Glomerular visceral epithelial cell (primary cell): Measurements from ENCODE around the gene DIAPH2.
A peak's percentile ranks its signal among the peaks of the same experiment; 100 is the strongest.

Experiments
- DNase-seq: peaks from one replicate; pipeline ENCODE4 v3.0.0-alpha.2; 2016; ENCODE audit errors: extremely low spot score

The DIAPH2 gene

GRCh38 chrX:96957718-96958117 is 273.1 kb downstream of the DIAPH2 start:
- DNase-seq = no peak

- DNase-seq = no peak
Observed at GRCh38 chrX:96971812-96972211, 287.2 kb downstream of the DIAPH2 start.

- no peak for DNase-seq
Observed at GRCh38 chrX:96978906-96979305, 294.3 kb downstream of the DIAPH2 start.

- no peak for DNase-seq
Observed at GRCh38 chrX:96979766-96980165, 295.1 kb downstream of the DIAPH2 start.

GRCh38 chrX:96982161-96982560 is 297.5 kb downstream of the DIAPH2 start:
- DNase-seq = no peak

- DNase-seq = no peak
Observed at GRCh38 chrX:96984538-96984937, 299.9 kb downstream of the DIAPH2 start.

GRCh38 chrX:96985046-96985445 is 300.4 kb downstream of the DIAPH2 start:
- DNase-seq = no peak

GRCh38 chrX:96987228-96987627 is 302.6 kb downstream of the DIAPH2 start:
- DNase-seq = no peak

- DNase-seq = no peak
Observed at GRCh38 chrX:96989830-96990571, 305.4 kb downstream of the DIAPH2 start.

- peak; percentile 2 for DNase-seq
Observed at GRCh38 chrX:96994093-96994492, 309.5 kb downstream of the DIAPH2 start.

GRCh38 chrX:96997196-96997595 is 312.6 kb downstream of the DIAPH2 start:
- DNase-seq = no peak

GRCh38 chrX:97000682-97001368 is 316.2 kb downstream of the DIAPH2 start:
- DNase-seq = no peak

GRCh38 chrX:97006167-97006566 is 321.5 kb downstream of the DIAPH2 start:
- DNase-seq = no peak

GRCh38 chrX:97009391-97009790 is 324.7 kb downstream of the DIAPH2 start:
- no peak for DNase-seq

GRCh38 chrX:97011540-97011939 is 326.9 kb downstream of the DIAPH2 start:
- no peak for DNase-seq

GRCh38 chrX:97016106-97016505 is 331.5 kb downstream of the DIAPH2 start:
- no peak for DNase-seq

- no peak for DNase-seq
Observed at GRCh38 chrX:97021680-97022079, 337.0 kb downstream of the DIAPH2 start.

GRCh38 chrX:97026406-97026805 is 341.8 kb downstream of the DIAPH2 start:
- no peak for DNase-seq

- DNase-seq = no peak
Observed at GRCh38 chrX:97027384-97027922, 342.8 kb downstream of the DIAPH2 start.

GRCh38 chrX:97030463-97030862 is 345.8 kb downstream of the DIAPH2 start:
- DNase-seq = no peak

- DNase-seq = no peak
Observed at GRCh38 chrX:97030947-97031346, 346.3 kb downstream of the DIAPH2 start.

- DNase-seq = peak; percentile 40
Observed at GRCh38 chrX:97039363-97040029, 354.9 kb downstream of the DIAPH2 start.

GRCh38 chrX:97045470-97045869 is 360.8 kb downstream of the DIAPH2 start:
- DNase-seq = no peak
